ENCODE results near the gene USP16. TPM values are rescaled to one million over a fixed set of nuclear protein-coding genes. Genes with fewer than 3 reads are reported as not detected.

The USP16 gene
- total RNA-seq, 2 donors from 2014 or later: 19.9 to 22.0 TPM

DNA sequence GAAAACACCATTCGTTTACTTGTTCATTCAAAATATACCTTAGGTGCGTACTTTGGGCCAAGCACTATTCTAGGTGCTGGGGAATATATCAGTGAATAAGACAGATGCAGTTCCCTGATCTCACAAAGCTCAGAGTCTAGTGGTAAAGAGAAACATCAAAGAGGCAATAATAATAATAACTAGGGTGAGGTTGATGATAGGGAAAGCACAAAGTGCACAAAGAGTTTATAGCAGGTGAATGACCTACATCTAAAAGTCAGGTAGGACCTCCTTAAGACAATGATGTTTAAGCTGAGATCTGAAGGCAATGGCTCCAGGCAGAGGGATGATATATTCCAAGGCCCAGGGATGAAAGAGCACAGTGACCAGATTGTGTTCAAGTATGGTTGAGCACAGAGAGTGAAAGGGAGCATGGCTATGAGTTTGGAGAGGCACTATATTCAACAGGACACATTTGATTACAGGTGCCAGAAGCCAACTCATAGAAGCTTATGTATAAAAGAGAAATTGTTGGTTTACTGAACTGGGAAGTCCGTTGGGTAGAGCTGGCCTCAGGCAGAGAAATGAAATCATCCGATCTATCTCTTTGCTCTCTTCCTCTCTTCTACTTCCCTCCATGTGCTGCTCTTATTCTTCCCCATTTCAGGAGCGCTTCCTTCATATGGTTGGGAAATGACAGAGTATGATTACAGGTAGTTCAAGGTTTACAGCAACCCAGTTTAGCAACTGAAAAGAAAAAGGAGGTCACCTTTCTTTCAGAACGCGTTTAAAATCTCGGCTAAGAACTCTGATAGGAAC is 71.9 kb downstream of the USP16 start:
- no peaks in the 10 kb centered on the region for H3K27me3 Mint-ChIP-seq (ENCODE audit: insufficient read depth)
- H3K27ac ChIP-seq (ENCODE audit: low read depth, low read length): no peak overlapping the region
- H3K9ac ChIP-seq (ENCODE audit: extremely low read depth, low read length, poor library complexity, severe bottlenecking): no peak overlapping the region
- no peak overlapping the region for H3K4me3 Mint-ChIP-seq
- no peaks in the 10 kb centered on the region for H3K4me1 ChIP-seq (ENCODE audit: control insufficient read depth, insufficient read depth, low read length)
- TF ChIP-seq, protein P1, sequence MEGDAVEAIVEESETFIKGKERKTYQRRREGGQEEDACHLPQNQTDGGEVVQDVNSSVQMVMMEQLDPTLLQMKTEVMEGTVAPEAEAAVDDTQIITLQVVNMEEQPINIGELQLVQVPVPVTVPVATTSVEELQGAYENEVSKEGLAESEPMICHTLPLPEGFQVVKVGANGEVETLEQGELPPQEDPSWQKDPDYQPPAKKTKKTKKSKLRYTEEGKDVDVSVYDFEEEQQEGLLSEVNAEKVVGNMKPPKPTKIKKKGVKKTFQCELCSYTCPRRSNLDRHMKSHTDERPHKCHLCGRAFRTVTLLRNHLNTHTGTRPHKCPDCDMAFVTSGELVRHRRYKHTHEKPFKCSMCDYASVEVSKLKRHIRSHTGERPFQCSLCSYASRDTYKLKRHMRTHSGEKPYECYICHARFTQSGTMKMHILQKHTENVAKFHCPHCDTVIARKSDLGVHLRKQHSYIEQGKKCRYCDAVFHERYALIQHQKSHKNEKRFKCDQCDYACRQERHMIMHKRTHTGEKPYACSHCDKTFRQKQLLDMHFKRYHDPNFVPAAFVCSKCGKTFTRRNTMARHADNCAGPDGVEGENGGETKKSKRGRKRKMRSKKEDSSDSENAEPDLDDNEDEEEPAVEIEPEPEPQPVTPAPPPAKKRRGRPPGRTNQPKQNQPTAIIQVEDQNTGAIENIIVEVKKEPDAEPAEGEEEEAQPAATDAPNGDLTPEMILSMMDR (conservative IDR thresholded peaks at IDR 0.05): no peak
- no peaks in the 10 kb centered on the region for H3K9me3 ChIP-seq (ENCODE audit: control insufficient read depth, low read length)
- 89 to 92% methylated on average over 3 to 8 of the region's 8 CpGs for WGBS, 2 experiments (ENCODE audit: insufficient coverage in 1 of 2, insufficient read length in 1 of 2)
- no peak for DNase-seq
- H3K36me3 Mint-ChIP-seq (ENCODE audit: low read depth): no peaks in the 10 kb centered on the region
- H3K9me3 Mint-ChIP-seq: no peaks in the 10 kb centered on the region
- H3K4me1 Mint-ChIP-seq: peaks cover 5% of the 10 kb centered on the region
- H3K36me3 ChIP-seq (ENCODE audit: control insufficient read depth, insufficient read depth, low read length): no peaks in the 10 kb centered on the region
- no peak overlapping the region for H3K27ac Mint-ChIP-seq
- no peak overlapping the region for H3K4me3 ChIP-seq (ENCODE audit: low read length)
- no peaks in the 10 kb centered on the region for H3K27me3 ChIP-seq (ENCODE audit: control insufficient read depth, insufficient read depth, low read length, poor library complexity, severe bottlenecking)

DNA sequence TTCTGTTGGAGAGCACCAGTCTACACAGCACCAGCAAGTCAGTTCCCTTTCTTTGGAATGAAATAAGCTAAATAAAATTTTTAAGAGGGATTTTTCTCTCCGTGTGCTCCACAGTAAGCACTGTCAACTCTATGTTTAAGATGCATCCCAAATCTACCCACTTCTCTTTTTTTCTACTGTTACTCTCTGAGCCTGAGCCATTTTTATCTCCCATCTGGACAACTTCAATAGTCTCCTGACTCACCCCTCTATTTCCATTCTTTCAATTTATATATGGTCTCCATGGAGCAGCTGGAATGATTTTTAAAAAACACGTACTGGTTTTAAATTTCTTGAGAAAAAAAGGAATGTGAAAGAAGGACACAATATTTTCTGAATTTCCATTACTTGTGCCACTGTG is 73.7 kb downstream of the USP16 start:
- Histone ChIP-seq H3K4me1 (ENCODE audit: control insufficient read depth, insufficient read depth, low read length) (no peaks in the 10 kb centered on the region), H3K36me3 (ENCODE audit: control insufficient read depth, insufficient read depth, low read length) (no peaks in the 10 kb centered on the region), H3K27ac (ENCODE audit: low read depth, low read length) (no peak overlapping the region), H3K27me3 (ENCODE audit: control insufficient read depth, insufficient read depth, low read length, poor library complexity, severe bottlenecking) (no peaks in the 10 kb centered on the region), H3K4me3 (ENCODE audit: low read length) (no peak overlapping the region), H3K9me3 (ENCODE audit: control insufficient read depth, low read length) (no peaks in the 10 kb centered on the region), H3K9ac (ENCODE audit: extremely low read depth, low read length, poor library complexity, severe bottlenecking) (no peak overlapping the region)
- 86 to 100% methylated on average over 1 to 2 of the region's 2 CpGs for WGBS, 2 experiments (ENCODE audit: insufficient coverage in 1 of 2, insufficient read length in 1 of 2)
- Mint-ChIP-seq H3K4me3 (no peak overlapping the region), H3K9me3 (no peaks in the 10 kb centered on the region), H3K27me3 (ENCODE audit: insufficient read depth) (no peaks in the 10 kb centered on the region), H3K36me3 (ENCODE audit: low read depth) (no peaks in the 10 kb centered on the region), H3K4me1 (peaks cover 3% of the 10 kb centered on the region), H3K27ac (no peak overlapping the region)
- TF ChIP-seq, protein P1 (conservative IDR thresholded peaks at IDR 0.05): no peak
- no peak for DNase-seq

DNA sequence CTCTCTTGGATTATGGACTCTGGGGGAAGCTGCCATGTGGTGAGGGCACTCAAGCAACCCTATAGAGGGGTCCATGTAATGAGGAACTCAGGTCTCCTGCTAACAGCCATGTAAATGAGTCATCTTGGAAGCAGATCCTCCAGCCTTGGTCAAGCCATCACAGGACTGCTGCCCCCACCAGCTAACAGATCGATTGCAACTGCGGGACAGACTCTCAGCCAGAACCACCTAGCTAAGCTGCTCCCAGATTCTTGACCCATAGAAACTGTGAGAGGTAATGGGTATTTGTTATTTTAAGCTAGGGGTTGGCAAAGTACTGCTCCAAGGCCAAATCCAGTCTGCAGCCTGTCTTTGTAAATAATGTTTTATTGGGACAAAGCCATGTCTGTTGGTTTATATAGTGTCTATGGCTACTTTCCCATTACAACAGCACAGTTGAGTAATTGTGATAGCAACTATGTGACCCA is 78.4 kb downstream of the USP16 start:
- WGBS, 2 experiments (ENCODE audit: insufficient coverage in 1 of 2, insufficient read length in 1 of 2): 83 to 96% methylated on average over 1 to 2 of the region's 2 CpGs
- Histone ChIP-seq H3K4me1 (ENCODE audit: control insufficient read depth, insufficient read depth, low read length) (no peaks in the 10 kb centered on the region), H3K9ac (ENCODE audit: extremely low read depth, low read length, poor library complexity, severe bottlenecking) (no peak overlapping the region), H3K9me3 (ENCODE audit: control insufficient read depth, low read length) (no peaks in the 10 kb centered on the region), H3K27ac (ENCODE audit: low read depth, low read length) (no peak overlapping the region), H3K27me3 (ENCODE audit: control insufficient read depth, insufficient read depth, low read length, poor library complexity, severe bottlenecking) (no peaks in the 10 kb centered on the region), H3K36me3 (ENCODE audit: control insufficient read depth, insufficient read depth, low read length) (no peaks in the 10 kb centered on the region), H3K4me3 (ENCODE audit: low read length) (no peak overlapping the region)
- H3K27me3 Mint-ChIP-seq (ENCODE audit: insufficient read depth): no peaks in the 10 kb centered on the region
- H3K27ac Mint-ChIP-seq: no peak overlapping the region
- no peak for DNase-seq
- peaks cover 4% of the 10 kb centered on the region for H3K4me1 Mint-ChIP-seq
- TF ChIP-seq, protein P1 (conservative IDR thresholded peaks at IDR 0.05): no peak
- no peak overlapping the region for H3K4me3 Mint-ChIP-seq
- H3K9me3 Mint-ChIP-seq: no peaks in the 10 kb centered on the region
- H3K36me3 Mint-ChIP-seq (ENCODE audit: low read depth): no peaks in the 10 kb centered on the region

Other genes with a start within 250 kb of the USP16 start
- gene LTN1, start 31.8 kb upstream of the USP16 start, total RNA-seq: 10 to 100 TPM; 19.8 to 21.8 TPM
- gene RWDD2B, start 5.3 kb upstream of the USP16 start, total RNA-seq: 1 to 10 TPM in 1 of 2 donors, not detected in 1; 6.5 TPM
- gene CCT8, start 49.0 kb downstream of the USP16 start, total RNA-seq: 100 to 1,000 TPM; 279 to 281 TPM
- gene MAP3K7CL, start 106.0 kb downstream of the USP16 start, total RNA-seq: 1 to 10 TPM in 1 of 2 donors, not detected in 1; 1.3 TPM